Activated CD8-positive, alpha-beta memory T cell treated with anti-CD3 and anti-CD28 coated beads, Interleukin-2, amount 50 U/mL, for 48 hours (primary cell): Measurements from ENCODE around the gene DDX52.

Source experiments
- DNase-seq: peaks from one replicate; pipeline ENCODE4 v3.0.0-alpha.2; 2020

The DDX52 gene

GRCh38 chr17:37574427-37574826, 68.8 kb downstream of the DDX52 start:
- DNase-seq, result no peak

GRCh38 chr17:37571674-37572073, 71.6 kb downstream of the DDX52 start:
- DNase-seq, result no peak

- DNase-seq, result no peak
These were observed 72.6 kb downstream of the DDX52 start for GRCh38 chr17:37570527-37571093.

GRCh38 chr17:37568350-37569053, 74.7 kb downstream of the DDX52 start:
- no peak for DNase-seq

- no peak for DNase-seq
These were observed 75.7 kb downstream of the DDX52 start for GRCh38 chr17:37567538-37567937.

GRCh38 chr17:37567137-37567536, 76.1 kb downstream of the DDX52 start:
- no peak for DNase-seq

- DNase-seq, result no peak
These were observed 79.0 kb downstream of the DDX52 start for GRCh38 chr17:37564252-37564651.

GRCh38 chr17:37562016-37562745, 81.1 kb downstream of the DDX52 start:
- DNase-seq, result no peak
